Gastrocnemius medialis (tissue), 4 donors: Measurements from ENCODE around the gene WIZ.

Source experiments
- POLR2A ChIP-seq, 2 donors: fragments of 450-650 bp; IDR thresholded peaks; one replicate each; pipeline ENCODE4 v1.6.1; 2017; ENCODE audit warnings: antibody characterized with exemption in 2 of 2, mild to moderate bottlenecking in 2 of 2, moderate library complexity in 2 of 2
- TF ChIP-seq, protein P1 (sequence below), 5 experiments: fragments of 450-650 bp in 3 of 5; fragments of 200-600 bp in 2 of 5; sonication (generic) in 2 of 5; IDR thresholded peaks in 4 of 5; conservative IDR thresholded peaks in 1 of 5; 1 replicate in 4 of 5; 2 replicates in 1 of 5; pipeline ENCODE4 v1.5.1; 2016 to 2019; ENCODE audit warnings: antibody characterized with exemption in 5 of 5, mild to moderate bottlenecking in 3 of 5, moderate library complexity in 3 of 5

DNA sequence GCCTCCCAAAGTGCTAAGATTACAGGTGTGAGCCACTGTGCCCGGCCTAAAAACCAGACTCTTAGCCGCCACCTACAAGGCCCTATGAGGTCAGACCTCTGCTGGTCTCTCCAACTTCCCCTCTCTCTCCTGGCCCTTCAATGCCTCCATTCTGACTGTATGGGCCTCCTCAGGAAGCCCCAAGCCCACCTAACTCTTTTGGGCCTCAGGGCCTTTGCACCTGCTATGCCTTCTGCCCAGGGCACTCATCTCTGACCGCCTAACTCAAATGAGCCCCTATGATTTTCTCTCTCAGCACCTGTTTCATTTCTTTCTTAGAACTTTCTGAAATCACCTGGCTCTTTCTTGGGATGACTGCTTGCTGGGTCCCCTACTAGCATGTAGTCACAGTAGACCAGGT lies 6.4 kb downstream of the WIZ start:
- TF ChIP-seq, protein P1, sequence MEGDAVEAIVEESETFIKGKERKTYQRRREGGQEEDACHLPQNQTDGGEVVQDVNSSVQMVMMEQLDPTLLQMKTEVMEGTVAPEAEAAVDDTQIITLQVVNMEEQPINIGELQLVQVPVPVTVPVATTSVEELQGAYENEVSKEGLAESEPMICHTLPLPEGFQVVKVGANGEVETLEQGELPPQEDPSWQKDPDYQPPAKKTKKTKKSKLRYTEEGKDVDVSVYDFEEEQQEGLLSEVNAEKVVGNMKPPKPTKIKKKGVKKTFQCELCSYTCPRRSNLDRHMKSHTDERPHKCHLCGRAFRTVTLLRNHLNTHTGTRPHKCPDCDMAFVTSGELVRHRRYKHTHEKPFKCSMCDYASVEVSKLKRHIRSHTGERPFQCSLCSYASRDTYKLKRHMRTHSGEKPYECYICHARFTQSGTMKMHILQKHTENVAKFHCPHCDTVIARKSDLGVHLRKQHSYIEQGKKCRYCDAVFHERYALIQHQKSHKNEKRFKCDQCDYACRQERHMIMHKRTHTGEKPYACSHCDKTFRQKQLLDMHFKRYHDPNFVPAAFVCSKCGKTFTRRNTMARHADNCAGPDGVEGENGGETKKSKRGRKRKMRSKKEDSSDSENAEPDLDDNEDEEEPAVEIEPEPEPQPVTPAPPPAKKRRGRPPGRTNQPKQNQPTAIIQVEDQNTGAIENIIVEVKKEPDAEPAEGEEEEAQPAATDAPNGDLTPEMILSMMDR (IDR thresholded peaks at IDR 0.05 in 4 of 5, conservative IDR thresholded peaks at IDR 0.05 in 1 of 5) = no peak
- TF ChIP-seq POLR2A (IDR thresholded peaks at IDR 0.05) = no peak
